K562 (cell line): ENCODE results near the gene TBX1. TPM values are rescaled to one million over a fixed set of nuclear protein-coding genes. Genes with fewer than 3 reads are reported as not detected.
A peak's percentile ranks its signal among the peaks of the same experiment; 100 is the strongest.

ENCODE experiments used
- ADNP ChIP-seq: fragments of 200-800 bp; sonication (Bioruptor generic); IDR thresholded peaks from 2 replicates; pipeline ENCODE4 v1.6.1; 2016; ENCODE audit warnings: missing genetic modification characterization, missing compliant biosample characterization
- CBX3 ChIP-seq, 2 experiments: IDR thresholded peaks; 1 replicate in 1 of 2; 2 replicates in 1 of 2; pipeline ENCODE4 v1.6.1; 2012; ENCODE audit warnings: inconsistent platforms in 2 of 2, low read length in 2 of 2, borderline replicate concordance in 1 of 2, control low read depth in 1 of 2
- DMBX1 ChIP-seq: fragments of 250-450 bp; sonication (Bioruptor Pico); IDR thresholded peaks from 2 replicates; pipeline ENCODE4 v1.8.0; 2022; ENCODE audit warnings: inconsistent platforms, mild to moderate bottlenecking, moderate library complexity, borderline replicate concordance
- ELF2 ChIP-seq: fragments of 250-450 bp; sonication (Bioruptor Pico); IDR thresholded peaks from 2 replicates; pipeline ENCODE4 v1.5.0; 2021; ENCODE audit warnings: mild to moderate bottlenecking
- FOXJ3 ChIP-seq: sonication (generic); formaldehyde crosslinking; IDR thresholded peaks from 2 replicates; pipeline ENCODE4 v1.4.0; 2020; ENCODE audit warnings: mild to moderate bottlenecking, missing genetic modification reagents
- GATA2 ChIP-seq: sonication (generic); formaldehyde crosslinking; IDR thresholded peaks from 2 replicates; pipeline ENCODE4 v1.4.0; 2020; ENCODE audit warnings: mild to moderate bottlenecking, missing genetic modification reagents
- HNRNPL ChIP-seq: fragments of 200-400 bp; formaldehyde crosslinking; IDR thresholded peaks from 2 replicates; pipeline ENCODE4 v1.6.1; 2017; ENCODE audit warnings: low read depth, mild to moderate bottlenecking, low read length
- KHSRP ChIP-seq: fragments of 450-650 bp; IDR thresholded peaks from 2 replicates; pipeline ENCODE4 v1.6.1; 2017
- RBFOX2 ChIP-seq: fragments of 200-400 bp; formaldehyde crosslinking; IDR thresholded peaks from 2 replicates; pipeline ENCODE4 v1.6.1; 2017; ENCODE audit warnings: low read depth, mild to moderate bottlenecking, low read length, moderate library complexity
- SIX5 ChIP-seq, 2 experiments: IDR thresholded peaks; 2 replicates each; pipeline ENCODE4 v1.6.1; 2011; ENCODE audit warnings: low read length in 2 of 2, borderline replicate concordance in 1 of 2, low read depth in 1 of 2, mild to moderate bottlenecking in 1 of 2, moderate library complexity in 1 of 2; ENCODE audit not compliant: insufficient read depth in 1 of 2
- STAT5B ChIP-seq: fragments of 250-450 bp; sonication (Bioruptor Pico); IDR thresholded peaks from 2 replicates; pipeline ENCODE4 v1.8.0; 2021; ENCODE audit warnings: mild to moderate bottlenecking, inconsistent platforms
- TAF15 ChIP-seq: fragments of 200-400 bp; formaldehyde crosslinking; IDR thresholded peaks from 2 replicates; pipeline ENCODE4 v1.6.1; 2017; ENCODE audit warnings: mild to moderate bottlenecking, low read depth, low read length, moderate library complexity
- ZNF41 ChIP-seq: fragments of 250-450 bp; sonication (Bioruptor Pico); conservative IDR thresholded peaks from 2 replicates; pipeline ENCODE4 v1.4.0; 2020; ENCODE audit warnings: mild to moderate bottlenecking
- polyA plus RNA-seq, 8 experiments: library from polyadenylated mRNA; depleted of rRNA in 4 of 8; stranded (reverse) in 5 of 8; unstranded in 3 of 8; fragments of >200 nt; fragmentation: Nextera tagmentation in 2 of 8; fragmentation: Illumina TruSeq in 1 of 8; extraction: Ambion mirVana in 2 of 8; extraction: Trizol in 1 of 8; gene quantifications; 2 replicates each; pipeline versions ENCODE4 v1.2.1 to v1.2.3, GENCODE V29; 2011 to 2014; ENCODE audit warnings: inconsistent platforms in 1 of 8, missing spikeins in 1 of 8
- total RNA-seq, 7 experiments: library from RNA; depleted of rRNA in 6 of 7; stranded (reverse); fragments of >200 nt in 6 of 7; fragmentation: Illumina TruSeq in 2 of 7; extraction: Trizol in 2 of 7; gene quantifications; 2 replicates each; pipeline versions ENCODE4 v1.2.1 to v1.2.3, GENCODE V29; 2011 to 2021; ENCODE audit warnings: low replicate concordance in 1 of 7
- TF ChIP-seq, protein P1 (sequence below): sonication (generic); formaldehyde crosslinking; IDR thresholded peaks from 2 replicates; pipeline ENCODE4 v1.8.0; 2022; ENCODE audit warnings: mild to moderate bottlenecking, missing genetic modification reagents
- TF ChIP-seq, protein P2 (sequence below): IDR thresholded peaks from 2 replicates; pipeline ENCODE4 v1.6.1; 2014; ENCODE audit warnings: antibody characterized with exemption

TBX1 gene
- total and polyA plus RNA-seq, 9 of the 15 experiments (the other 6 are each of a cell fraction or from before 2014, with no cell fraction given) = 0.07 to 35.0 (median 3.9) TPM

DNA sequence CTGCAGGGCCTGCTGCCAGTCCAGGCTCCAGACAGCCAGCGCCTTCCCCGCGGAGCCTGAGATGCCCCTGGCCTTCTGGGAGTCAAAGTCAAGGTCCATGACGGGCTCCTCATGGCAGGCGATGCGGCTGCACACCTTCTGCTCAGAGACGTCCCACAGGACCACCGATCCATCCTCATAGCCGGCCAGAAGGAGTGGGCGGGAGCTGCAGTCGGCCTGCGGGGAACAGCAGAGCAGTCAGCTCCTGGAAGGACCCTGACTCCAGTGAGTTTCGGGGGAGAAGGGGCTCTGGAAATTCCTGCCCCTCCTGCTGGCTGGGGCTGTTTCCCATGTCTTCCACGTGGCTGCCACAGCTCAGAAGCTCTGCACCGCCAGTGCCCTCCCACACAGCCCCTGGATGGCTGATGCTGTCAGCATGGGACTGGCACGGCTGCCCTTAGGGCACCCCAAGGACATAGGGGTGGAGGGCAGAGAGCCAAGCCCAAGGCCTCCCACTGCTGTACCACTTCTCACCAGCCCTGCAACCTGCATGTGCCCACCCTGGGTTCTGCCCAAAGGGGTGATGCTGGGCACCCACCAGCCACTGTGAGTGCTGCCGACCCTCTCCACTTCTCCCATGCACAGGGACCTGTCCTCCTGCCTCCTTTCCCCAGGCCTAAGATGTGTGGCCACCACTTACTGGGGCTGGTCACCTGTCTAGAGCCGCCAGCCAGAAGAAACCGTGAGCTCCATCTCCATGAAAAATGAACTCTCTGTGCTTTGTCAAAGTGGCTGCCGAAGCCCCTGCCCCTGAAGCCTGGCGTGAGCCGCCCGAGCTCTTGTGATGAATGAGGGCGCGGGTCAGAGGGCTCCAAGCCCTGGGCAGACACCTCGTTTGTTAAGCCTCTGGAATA, 41.7 kb downstream of the TBX1 start (continued):
- TF ChIP-seq FOXJ3 (CRISPR knock-in tag) (no peak), ELF2 (CRISPR knock-in tag) (no peak), CBX3 (IDR thresholded peaks at IDR 0.05; ENCODE audit: borderline replicate concordance in 1 of 2, low read length in 2 of 2) (peak in 1 of 2 experiments; percentile 70; a peak in 1 of 3 replicates), TAF15 (0 out of 2 replicates have a peak, but pooled peaks have one; percentile 30), ZNF41 (CRISPR knock-in tag) (no peak), DMBX1 (no peak), RBFOX2 (peak; percentile 13; the same call in 1 of the 2 replicates), HNRNPL (no peak), SIX5 (IDR thresholded peaks at IDR 0.05; ENCODE audit: borderline replicate concordance in 1 of 2, insufficient read depth in 1 of 2, low read depth in 1 of 2, low read length in 2 of 2) (peak in 1 of 2 experiments; percentile 13; a peak in 1 of 4 replicates), ADNP (tag) (no peak), STAT5B (no peak), KHSRP (no peak), GATA2 (CRISPR knock-in tag) (no peak)
- TF ChIP-seq, protein P1, sequence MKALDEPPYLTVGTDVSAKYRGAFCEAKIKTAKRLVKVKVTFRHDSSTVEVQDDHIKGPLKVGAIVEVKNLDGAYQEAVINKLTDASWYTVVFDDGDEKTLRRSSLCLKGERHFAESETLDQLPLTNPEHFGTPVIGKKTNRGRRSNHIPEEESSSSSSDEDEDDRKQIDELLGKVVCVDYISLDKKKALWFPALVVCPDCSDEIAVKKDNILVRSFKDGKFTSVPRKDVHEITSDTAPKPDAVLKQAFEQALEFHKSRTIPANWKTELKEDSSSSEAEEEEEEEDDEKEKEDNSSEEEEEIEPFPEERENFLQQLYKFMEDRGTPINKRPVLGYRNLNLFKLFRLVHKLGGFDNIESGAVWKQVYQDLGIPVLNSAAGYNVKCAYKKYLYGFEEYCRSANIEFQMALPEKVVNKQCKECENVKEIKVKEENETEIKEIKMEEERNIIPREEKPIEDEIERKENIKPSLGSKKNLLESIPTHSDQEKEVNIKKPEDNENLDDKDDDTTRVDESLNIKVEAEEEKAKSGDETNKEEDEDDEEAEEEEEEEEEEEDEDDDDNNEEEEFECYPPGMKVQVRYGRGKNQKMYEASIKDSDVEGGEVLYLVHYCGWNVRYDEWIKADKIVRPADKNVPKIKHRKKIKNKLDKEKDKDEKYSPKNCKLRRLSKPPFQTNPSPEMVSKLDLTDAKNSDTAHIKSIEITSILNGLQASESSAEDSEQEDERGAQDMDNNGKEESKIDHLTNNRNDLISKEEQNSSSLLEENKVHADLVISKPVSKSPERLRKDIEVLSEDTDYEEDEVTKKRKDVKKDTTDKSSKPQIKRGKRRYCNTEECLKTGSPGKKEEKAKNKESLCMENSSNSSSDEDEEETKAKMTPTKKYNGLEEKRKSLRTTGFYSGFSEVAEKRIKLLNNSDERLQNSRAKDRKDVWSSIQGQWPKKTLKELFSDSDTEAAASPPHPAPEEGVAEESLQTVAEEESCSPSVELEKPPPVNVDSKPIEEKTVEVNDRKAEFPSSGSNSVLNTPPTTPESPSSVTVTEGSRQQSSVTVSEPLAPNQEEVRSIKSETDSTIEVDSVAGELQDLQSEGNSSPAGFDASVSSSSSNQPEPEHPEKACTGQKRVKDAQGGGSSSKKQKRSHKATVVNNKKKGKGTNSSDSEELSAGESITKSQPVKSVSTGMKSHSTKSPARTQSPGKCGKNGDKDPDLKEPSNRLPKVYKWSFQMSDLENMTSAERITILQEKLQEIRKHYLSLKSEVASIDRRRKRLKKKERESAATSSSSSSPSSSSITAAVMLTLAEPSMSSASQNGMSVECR = no peak
- TF ChIP-seq, protein P2, sequence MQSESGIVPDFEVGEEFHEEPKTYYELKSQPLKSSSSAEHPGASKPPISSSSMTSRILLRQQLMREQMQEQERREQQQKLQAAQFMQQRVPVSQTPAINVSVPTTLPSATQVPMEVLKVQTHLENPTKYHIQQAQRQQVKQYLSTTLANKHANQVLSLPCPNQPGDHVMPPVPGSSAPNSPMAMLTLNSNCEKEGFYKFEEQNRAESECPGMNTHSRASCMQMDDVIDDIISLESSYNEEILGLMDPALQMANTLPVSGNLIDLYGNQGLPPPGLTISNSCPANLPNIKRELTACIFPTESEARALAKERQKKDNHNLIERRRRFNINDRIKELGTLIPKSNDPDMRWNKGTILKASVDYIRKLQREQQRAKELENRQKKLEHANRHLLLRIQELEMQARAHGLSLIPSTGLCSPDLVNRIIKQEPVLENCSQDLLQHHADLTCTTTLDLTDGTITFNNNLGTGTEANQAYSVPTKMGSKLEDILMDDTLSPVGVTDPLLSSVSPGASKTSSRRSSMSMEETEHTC = no peak
- TF ChIP-seq, all 486 proteins: peak for 9
